Muscle of arm (tissue), 14 donors: ENCODE results near the gene VASN. TPM values are rescaled to one million over a fixed set of nuclear protein-coding genes. Genes with fewer than 3 reads are reported as not detected.
A peak's percentile ranks its signal among the peaks of the same experiment; 100 is the strongest.
"Not testable (repeated sequence)": the region's sequence is repeated elsewhere in the genome, so short reads cannot be mapped to it uniquely, and the experiment has no call there.

Source experiments
- DNase-seq: peaks from one replicate; pipeline ENCODE4 v3.0.0-alpha.2; 2013
- long read RNA-seq, 11 donors: transcript quantifications; one replicate each; lab custom pipeline, GENCODE V29; 2026
- polyA plus RNA-seq, 12 donors: library from polyadenylated mRNA; unstranded; fragments of 120-200 nt; gene quantifications; one replicate each; pipeline ENCODE4 v1.2.1, GENCODE V29; 2013; ENCODE audit not compliant: insufficient read length in 12 of 12

VASN gene
- 10 to 100 TPM in 5 of 12 donors, 1 to 10 TPM in 6, not detected in 1; 6.2 to 22.1 (median 9.9) TPM for polyA plus RNA-seq
- long read RNA-seq, donor 1, transcript VASN-201 (2 exons, 2,806 nt), result major isoform, 10 of 10 reads
- long read RNA-seq, donor 1, partial matches to known transcripts, result 0 of 10 reads
- long read RNA-seq, donor 1, other reads (novel, unspliced or antisense), result 0 of 10 reads
- long read RNA-seq, donor 2, transcript VASN-201 (2 exons, 2,806 nt), result major isoform, 10 of 34 reads
- long read RNA-seq, donor 2, partial matches to known transcripts, result 24 of 34 reads
- long read RNA-seq, donor 2, other reads (novel, unspliced or antisense), result 0 of 34 reads
- long read RNA-seq, donor 3, partial matches to known transcripts, result 0 of 1 reads
- long read RNA-seq, donor 3, other reads (novel, unspliced or antisense), result 0 of 1 reads
- long read RNA-seq, donor 4, transcript VASN-201 (2 exons, 2,806 nt), result major isoform, 5 of 5 reads
- long read RNA-seq, donor 4, partial matches to known transcripts, result 0 of 5 reads
- long read RNA-seq, donor 4, other reads (novel, unspliced or antisense), result 0 of 5 reads
- long read RNA-seq, donor 5, transcript VASN-201 (2 exons, 2,806 nt), result major isoform, 7 of 7 reads
- long read RNA-seq, donor 5, partial matches to known transcripts, result 0 of 7 reads
- long read RNA-seq, donor 5, other reads (novel, unspliced or antisense), result 0 of 7 reads
- long read RNA-seq, donor 6, partial matches to known transcripts, result 0 of 4 reads
- long read RNA-seq, donor 6, other reads (novel, unspliced or antisense), result 0 of 4 reads
- long read RNA-seq, donor 7, transcript VASN-201 (2 exons, 2,806 nt), result major isoform, 5 of 11 reads
- long read RNA-seq, donor 7, partial matches to known transcripts, result 6 of 11 reads
- long read RNA-seq, donor 7, other reads (novel, unspliced or antisense), result 0 of 11 reads
- long read RNA-seq, donor 8, transcript VASN-201 (2 exons, 2,806 nt), result major isoform, 10 of 19 reads
- long read RNA-seq, donor 8, partial matches to known transcripts, result 9 of 19 reads
- long read RNA-seq, donor 8, other reads (novel, unspliced or antisense), result 0 of 19 reads
- long read RNA-seq, donor 9, transcript VASN-201 (2 exons, 2,806 nt), result major isoform, 15 of 15 reads
- long read RNA-seq, donor 9, partial matches to known transcripts, result 0 of 15 reads
- long read RNA-seq, donor 9, other reads (novel, unspliced or antisense), result 0 of 15 reads
- long read RNA-seq, donor 10, transcript VASN-201 (2 exons, 2,806 nt), result major isoform, 6 of 6 reads
- long read RNA-seq, donor 10, partial matches to known transcripts, result 0 of 6 reads
- long read RNA-seq, donor 10, other reads (novel, unspliced or antisense), result 0 of 6 reads
- long read RNA-seq, donor 11, transcript VASN-201 (2 exons, 2,806 nt), result major isoform, 7 of 7 reads
- long read RNA-seq, donor 11, partial matches to known transcripts, result 0 of 7 reads
- long read RNA-seq, donor 11, other reads (novel, unspliced or antisense), result 0 of 7 reads

- peak; percentile 81 for DNase-seq
Observed at GRCh38 chr16:4371357-4372000, at the start of gene VASN. Gene VASN (plus strand): TSS chr16:4371848. CDS start chr16:4380878, 9,030 bp downstream.

- no peak for DNase-seq
Observed at GRCh38 chr16:4322121-4323052, 49.3 kb upstream of the VASN start.

- no peak for DNase-seq
Observed at GRCh38 chr16:4323071-4323844, 48.4 kb upstream of the VASN start.

GRCh38 chr16:4323845-4324488, 47.7 kb upstream of the VASN start:
- DNase-seq, result no peak

- no peak for DNase-seq
Observed at GRCh38 chr16:4324492-4325252, 47.0 kb upstream of the VASN start.

GRCh38 chr16:4325253-4325758, 46.3 kb upstream of the VASN start:
- DNase-seq, result no peak

GRCh38 chr16:4327386-4328045, 44.1 kb upstream of the VASN start:
- no peak for DNase-seq

GRCh38 chr16:4328046-4328781, 43.4 kb upstream of the VASN start:
- peak; percentile 72 for DNase-seq

GRCh38 chr16:4328782-4329775, 42.6 kb upstream of the VASN start:
- no peak for DNase-seq

- DNase-seq, result peak; percentile 73
Observed at GRCh38 chr16:4330277-4330874, 41.3 kb upstream of the VASN start.

- no peak for DNase-seq
Observed at GRCh38 chr16:4332083-4332482, 39.6 kb upstream of the VASN start.

GRCh38 chr16:4332623-4333307, 38.9 kb upstream of the VASN start:
- no peak for DNase-seq

- DNase-seq, result no peak
Observed at GRCh38 chr16:4333308-4333638, 38.4 kb upstream of the VASN start.

GRCh38 chr16:4333714-4334113, 37.9 kb upstream of the VASN start:
- not testable (repeated sequence) for DNase-seq
